Astrocyte (in vitro differentiated cells and primary cell): Measurements from ENCODE around the gene PIK3CB.

Experiments
- EZH2 ChIP-seq: IDR thresholded peaks from 2 replicates; pipeline ENCODE4 v1.6.1; 2012; ENCODE audit warnings: mild to moderate bottlenecking, low read length, inconsistent platforms; ENCODE audit not compliant: insufficient read depth
- TF ChIP-seq, protein P1 (sequence below): IDR thresholded peaks from 2 replicates; pipeline ENCODE4 v1.5.1; 2011; ENCODE audit warnings: low read depth, mild to moderate bottlenecking, inconsistent platforms, low read length, moderate library complexity; ENCODE audit not compliant: insufficient read depth

DNA sequence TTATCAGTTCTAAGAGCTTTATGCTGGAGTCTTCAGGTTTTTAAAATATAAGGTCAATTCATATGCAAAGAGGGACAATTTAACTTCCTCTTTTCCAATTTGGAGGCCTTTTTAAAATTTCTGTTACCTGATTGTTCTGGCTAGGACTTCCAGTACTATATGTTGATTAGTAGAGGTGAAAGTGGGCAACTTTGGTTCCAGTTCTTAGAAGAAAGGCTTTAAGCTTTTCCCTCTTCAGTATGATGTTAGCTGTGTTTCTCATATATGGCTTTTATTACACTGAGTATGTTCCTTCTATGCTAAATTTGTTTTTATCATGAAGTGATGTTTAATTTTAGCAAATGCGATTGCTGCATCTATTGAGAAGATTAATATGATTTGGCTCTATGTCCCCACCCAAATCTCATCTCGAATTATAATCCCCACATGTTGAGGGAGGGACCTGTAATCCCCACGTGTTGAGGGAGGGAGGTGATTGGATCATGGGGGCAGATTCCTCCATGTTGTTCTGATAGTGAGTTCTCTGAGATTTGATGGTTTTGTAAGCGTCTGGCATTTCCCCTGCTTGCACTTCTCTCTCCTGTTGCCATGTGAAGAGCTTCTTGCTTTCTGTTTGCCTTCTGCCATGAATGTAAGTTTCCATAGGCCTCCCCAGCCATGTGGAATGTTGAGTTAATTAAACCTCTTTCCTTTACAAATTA lies 192.4 kb downstream of the PIK3CB start:
- TF ChIP-seq EZH2 = no peak
- TF ChIP-seq, protein P1, sequence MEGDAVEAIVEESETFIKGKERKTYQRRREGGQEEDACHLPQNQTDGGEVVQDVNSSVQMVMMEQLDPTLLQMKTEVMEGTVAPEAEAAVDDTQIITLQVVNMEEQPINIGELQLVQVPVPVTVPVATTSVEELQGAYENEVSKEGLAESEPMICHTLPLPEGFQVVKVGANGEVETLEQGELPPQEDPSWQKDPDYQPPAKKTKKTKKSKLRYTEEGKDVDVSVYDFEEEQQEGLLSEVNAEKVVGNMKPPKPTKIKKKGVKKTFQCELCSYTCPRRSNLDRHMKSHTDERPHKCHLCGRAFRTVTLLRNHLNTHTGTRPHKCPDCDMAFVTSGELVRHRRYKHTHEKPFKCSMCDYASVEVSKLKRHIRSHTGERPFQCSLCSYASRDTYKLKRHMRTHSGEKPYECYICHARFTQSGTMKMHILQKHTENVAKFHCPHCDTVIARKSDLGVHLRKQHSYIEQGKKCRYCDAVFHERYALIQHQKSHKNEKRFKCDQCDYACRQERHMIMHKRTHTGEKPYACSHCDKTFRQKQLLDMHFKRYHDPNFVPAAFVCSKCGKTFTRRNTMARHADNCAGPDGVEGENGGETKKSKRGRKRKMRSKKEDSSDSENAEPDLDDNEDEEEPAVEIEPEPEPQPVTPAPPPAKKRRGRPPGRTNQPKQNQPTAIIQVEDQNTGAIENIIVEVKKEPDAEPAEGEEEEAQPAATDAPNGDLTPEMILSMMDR = no peak
